Astrocyte (in vitro differentiated cells and primary cell): ENCODE measurements around the gene SMIM44. TPM values are rescaled to one million over a fixed set of nuclear protein-coding genes. Genes with fewer than 3 reads are reported as not detected.
A peak's percentile ranks its signal among the peaks of the same experiment; 100 is the strongest.

Source experiments
- DNase-seq: peaks from one replicate; pipeline ENCODE4 v3.0.0-alpha.2; 2010; ENCODE audit warnings: low read depth
- FAIRE-seq: peaks from 2 replicates; lab custom pipeline; 2011; peaks lifted over from hg19 to GRCh38; lab: Jason Lieb, UNC
- H2AFZ ChIP-seq: 2 replicates; pipeline ENCODE4 v1.6.0; 2012; ENCODE audit warnings: low read depth, low read length, inconsistent platforms
- H3K27ac ChIP-seq: 2 replicates; pipeline ENCODE4 v1.5.1; 2011; ENCODE audit warnings: low read depth, low read length, inconsistent platforms
- H3K27me3 ChIP-seq: 2 replicates; pipeline ENCODE4 v1.6.0; 2011; ENCODE audit warnings: low read length, inconsistent platforms; ENCODE audit not compliant: insufficient read depth
- H3K36me3 ChIP-seq: 2 replicates; pipeline ENCODE4 v1.5.1; 2011; ENCODE audit warnings: low read length, inconsistent platforms; ENCODE audit not compliant: insufficient read depth
- H3K4me1 ChIP-seq: 2 replicates; pipeline ENCODE4 v1.5.1; 2011; ENCODE audit warnings: low read length, inconsistent platforms; ENCODE audit not compliant: insufficient read depth
- H3K4me2 ChIP-seq: 2 replicates; pipeline ENCODE4 v1.6.0; 2012; ENCODE audit warnings: low read length, inconsistent platforms
- H3K4me3 ChIP-seq: 2 replicates; pipeline ENCODE4 v1.5.1; 2011; ENCODE audit warnings: low read depth, mild to moderate bottlenecking, low read length, inconsistent platforms; ENCODE audit not compliant: insufficient read depth
- H3K79me2 ChIP-seq: 2 replicates; pipeline ENCODE4 v1.6.0; 2012; ENCODE audit warnings: mild to moderate bottlenecking, low read length, inconsistent platforms; ENCODE audit not compliant: insufficient read depth
- H3K9ac ChIP-seq: 2 replicates; pipeline ENCODE4 v1.6.0; 2012; ENCODE audit warnings: mild to moderate bottlenecking, low read length, inconsistent platforms
- H3K9me3 ChIP-seq: 2 replicates; pipeline ENCODE4 v1.5.1; 2012; ENCODE audit warnings: low read depth, mild to moderate bottlenecking, low read length, inconsistent platforms; ENCODE audit not compliant: insufficient read depth
- H4K20me1 ChIP-seq: 2 replicates; pipeline ENCODE4 v1.6.0; 2012; ENCODE audit warnings: low read length, inconsistent platforms; ENCODE audit not compliant: insufficient read depth
- H3K27ac Mint-ChIP-seq: one replicate; pipeline ENCODE4 v1.8.0; 2021; ENCODE audit warnings: mild to moderate bottlenecking, mixed read lengths; ENCODE audit not compliant: unreplicated experiment
- H3K27me3 Mint-ChIP-seq: one replicate; pipeline ENCODE4 v1.8.0; 2021; ENCODE audit warnings: low read depth, mixed read lengths; ENCODE audit not compliant: unreplicated experiment
- H3K36me3 Mint-ChIP-seq: one replicate; pipeline ENCODE4 v1.8.0; 2021; ENCODE audit warnings: low read depth, mixed read lengths; ENCODE audit not compliant: unreplicated experiment
- H3K4me1 Mint-ChIP-seq: one replicate; pipeline ENCODE4 v1.8.0; 2021; ENCODE audit warnings: low read depth, mixed read lengths; ENCODE audit not compliant: unreplicated experiment
- H3K4me3 Mint-ChIP-seq: one replicate; pipeline ENCODE4 v1.8.0; 2021; ENCODE audit warnings: mild to moderate bottlenecking, moderate library complexity, mixed read lengths; ENCODE audit not compliant: unreplicated experiment
- H3K9me3 Mint-ChIP-seq: one replicate; pipeline ENCODE4 v1.8.0; 2021; ENCODE audit warnings: mild to moderate bottlenecking, mixed read lengths; ENCODE audit not compliant: unreplicated experiment
- CTCF ChIP-seq: IDR thresholded peaks from 2 replicates; pipeline ENCODE4 v1.5.1; 2011; ENCODE audit warnings: low read depth, mild to moderate bottlenecking, inconsistent platforms, low read length, moderate library complexity; ENCODE audit not compliant: insufficient read depth
- EZH2 ChIP-seq: IDR thresholded peaks from 2 replicates; pipeline ENCODE4 v1.6.1; 2012; ENCODE audit warnings: mild to moderate bottlenecking, low read length, inconsistent platforms; ENCODE audit not compliant: insufficient read depth
- total RNA-seq: library from RNA; stranded (reverse); gene quantifications from 2 replicates; pipeline ENCODE4 v1.2.1, GENCODE V29; 2021

The SMIM44 gene
- total RNA-seq, 1 donor from 2014 or later, result not detected

GRCh38 chr19:3492919-3493318 is 9.7 kb upstream of the SMIM44 start:
- Mint-ChIP-seq H3K4me1 (peaks cover 2% of the 10 kb centered on the region), H3K9me3 (peaks cover 1% of the 10 kb centered on the region), H3K27ac (peak overlapping the region; percentile 30), H3K36me3 (peaks cover 16% of the 10 kb centered on the region), H3K4me3 (no peak overlapping the region), H3K27me3 (no peaks in the 10 kb centered on the region)
- Histone ChIP-seq H4K20me1 (peaks cover 5% of the 10 kb centered on the region), H3K36me3 (peaks cover 6% of the 10 kb centered on the region), H3K4me2 (no peak overlapping the region), H2AFZ (no peak overlapping the region), H3K9ac (no peak overlapping the region), H3K27ac (no peak overlapping the region), H3K4me1 (no peaks in the 10 kb centered on the region), H3K27me3 (no peaks in the 10 kb centered on the region), H3K4me3 (no peak overlapping the region), H3K9me3 (no peaks in the 10 kb centered on the region), H3K79me2 (peaks cover 13% of the 10 kb centered on the region)
- DNase-seq (no peak), FAIRE-seq (no peak)
- no peak for TF ChIP-seq EZH2
- TF ChIP-seq CTCF, result no peak

GRCh38 chr19:3492131-3492839 is 9.0 kb upstream of the SMIM44 start:
- H3K4me3 Mint-ChIP-seq, result no peak overlapping the region

More at GRCh38 chr19:3492131-3492839, 9.0 kb upstream of the SMIM44 start:
- Histone ChIP-seq H3K4me1 (no peaks in the 10 kb centered on the region), H4K20me1 (peaks cover 4% of the 10 kb centered on the region), H3K4me2 (no peak overlapping the region), H3K79me2 (peaks cover 7% of the 10 kb centered on the region), H3K36me3 (peaks cover 6% of the 10 kb centered on the region), H3K4me3 (no peak overlapping the region), H2AFZ (no peak overlapping the region), H3K9me3 (no peaks in the 10 kb centered on the region), H3K9ac (no peak overlapping the region), H3K27ac (no peak overlapping the region), H3K27me3 (no peaks in the 10 kb centered on the region)
- Mint-ChIP-seq H3K9me3 (no peaks in the 10 kb centered on the region), H3K27me3 (no peaks in the 10 kb centered on the region), H3K36me3 (peaks cover 16% of the 10 kb centered on the region), H3K4me1 (no peaks in the 10 kb centered on the region), H3K27ac (peak overlapping the region; percentile 30)
- TF ChIP-seq EZH2, result no peak
- TF ChIP-seq CTCF, result no peak
- FAIRE-seq (no peak), DNase-seq (no peak)
